Mucosa of descending colon (tissue), 3 donors: Measurements from ENCODE around the gene ARMH3. TPM values are rescaled to one million over a fixed set of nuclear protein-coding genes. Genes with fewer than 3 reads are reported as not detected.
A peak's percentile ranks its signal among the peaks of the same experiment; 100 is the strongest.

Experiments used
- ATAC-seq: fragments of 200-7000 bp; cut with Tn5 transposase; one replicate; pipeline ENCODE4 v1.9.1; 2020; ENCODE audit warnings: mild to moderate bottlenecking, moderate library complexity
- DNase-seq, 3 donors: peaks; one replicate each; pipeline ENCODE4 v3.0.0-alpha.2; 2020
- H3K36me3 ChIP-seq: fragments of 200-600 bp; one replicate; pipeline ENCODE4 v1.8.0; 2021; ENCODE audit warnings: low read depth, mild to moderate bottlenecking
- H3K4me1 ChIP-seq: fragments of 200-600 bp; one replicate; pipeline ENCODE4 v1.8.0; 2021; ENCODE audit warnings: low read depth, mild to moderate bottlenecking
- H3K4me3 ChIP-seq: fragments of 200-600 bp; one replicate; pipeline ENCODE4 v1.8.0; 2021; ENCODE audit warnings: mild to moderate bottlenecking
- H3K9me3 ChIP-seq: fragments of 200-600 bp; one replicate; pipeline ENCODE4 v1.8.0; 2021; ENCODE audit warnings: mild to moderate bottlenecking
- intact Hi-C, 2 donors: fragments of 100-400 bp; cut with DNase I in 1 of 2; cut with micrococcal nuclease in 1 of 2; formaldehyde crosslinking; loops; one replicate each; pipeline versions ENCODE4 v1.11.0 to v1.11.1; 2022; cut with DNase I, micrococcal nuclease
- total RNA-seq, 3 donors: library from RNA; stranded (reverse); fragmentation: NEBNext Ultra II Directional in 2 of 3; extraction: Animal tissue kit (Norgen Biotek cat#: 25700) in 2 of 3; gene quantifications; one replicate each; pipeline versions ENCODE4 v1.2.1 to v1.2.4, GENCODE V29; 2021 to 2023
- TF ChIP-seq, protein P1 (sequence below): fragments of 200-600 bp; IDR thresholded peaks from one replicate; pipeline ENCODE4 v1.8.0; 2022; ENCODE audit warnings: antibody characterized with exemption, mild to moderate bottlenecking
- donor health status: DM: no; HTN: no; CAD: no; lungs with moderate emphysema.
- donor health status: DM: no; HTN: no; CAD: no.
- donor health status: DM: no; HTN: yes; CAD: no.

The ARMH3 gene
- total RNA-seq, 3 donors from 2014 or later = 25.8 to 45.6 (median 28.1) TPM

DNA sequence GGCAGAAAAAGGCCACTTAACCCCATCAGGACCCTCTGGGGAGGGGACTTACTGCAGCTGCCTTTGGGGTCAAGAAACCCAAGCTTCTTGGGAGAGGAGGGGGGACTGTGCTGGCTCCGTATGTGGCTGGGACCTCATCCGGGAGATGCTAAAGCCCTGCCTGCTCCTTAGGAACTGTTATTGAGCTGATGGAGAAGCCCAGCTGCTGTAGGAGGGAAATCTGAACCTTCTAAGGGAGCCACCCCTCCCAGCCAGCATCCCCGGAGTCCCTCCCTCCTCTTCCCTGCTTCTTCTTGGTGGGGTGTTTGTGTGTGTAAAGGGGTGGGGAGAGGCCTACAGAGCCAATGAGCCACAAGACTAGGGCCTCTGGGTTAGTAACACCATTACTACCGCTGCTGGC, 220.6 kb downstream of the ARMH3 start:
- H3K4me1 ChIP-seq = peaks cover 9% of the 10 kb centered on the region
- no peaks in the 10 kb centered on the region for H3K9me3 ChIP-seq
- H3K4me3 ChIP-seq = no peak overlapping the region
- DNase-seq = no peak
- H3K36me3 ChIP-seq = no peaks in the 10 kb centered on the region
- TF ChIP-seq, protein P1, sequence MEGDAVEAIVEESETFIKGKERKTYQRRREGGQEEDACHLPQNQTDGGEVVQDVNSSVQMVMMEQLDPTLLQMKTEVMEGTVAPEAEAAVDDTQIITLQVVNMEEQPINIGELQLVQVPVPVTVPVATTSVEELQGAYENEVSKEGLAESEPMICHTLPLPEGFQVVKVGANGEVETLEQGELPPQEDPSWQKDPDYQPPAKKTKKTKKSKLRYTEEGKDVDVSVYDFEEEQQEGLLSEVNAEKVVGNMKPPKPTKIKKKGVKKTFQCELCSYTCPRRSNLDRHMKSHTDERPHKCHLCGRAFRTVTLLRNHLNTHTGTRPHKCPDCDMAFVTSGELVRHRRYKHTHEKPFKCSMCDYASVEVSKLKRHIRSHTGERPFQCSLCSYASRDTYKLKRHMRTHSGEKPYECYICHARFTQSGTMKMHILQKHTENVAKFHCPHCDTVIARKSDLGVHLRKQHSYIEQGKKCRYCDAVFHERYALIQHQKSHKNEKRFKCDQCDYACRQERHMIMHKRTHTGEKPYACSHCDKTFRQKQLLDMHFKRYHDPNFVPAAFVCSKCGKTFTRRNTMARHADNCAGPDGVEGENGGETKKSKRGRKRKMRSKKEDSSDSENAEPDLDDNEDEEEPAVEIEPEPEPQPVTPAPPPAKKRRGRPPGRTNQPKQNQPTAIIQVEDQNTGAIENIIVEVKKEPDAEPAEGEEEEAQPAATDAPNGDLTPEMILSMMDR = no peak
- intact Hi-C loops = no loop called here
- no peak for ATAC-seq

DNA sequence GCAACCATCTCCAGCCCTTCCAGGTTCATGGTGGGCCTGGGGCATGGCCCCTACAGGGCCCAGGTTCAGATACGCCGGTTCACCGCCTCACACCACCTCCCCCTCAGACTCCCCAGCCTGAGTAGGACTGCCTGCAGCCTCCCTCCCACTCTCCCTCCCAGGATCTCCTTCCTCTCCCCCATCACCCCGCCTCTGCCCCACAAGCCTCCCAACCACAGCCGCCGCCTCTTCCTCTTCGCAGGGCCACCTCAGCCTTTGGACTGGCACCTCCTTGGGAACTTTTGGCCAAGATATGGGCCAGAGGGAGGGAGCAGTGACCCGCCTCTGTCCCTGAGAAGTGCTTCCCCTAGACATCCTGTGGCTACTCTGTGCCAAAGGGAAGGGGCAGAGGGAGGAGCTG, 221.6 kb downstream of the ARMH3 start:
- Histone ChIP-seq H3K4me1 (peaks cover 14% of the 10 kb centered on the region), H3K36me3 (no peaks in the 10 kb centered on the region), H3K9me3 (no peaks in the 10 kb centered on the region), H3K4me3 (no peak overlapping the region)
- ATAC-seq (no peak), DNase-seq (peak in 1 of 3 donors; percentile 70)
- TF ChIP-seq, protein P1 = no peak
- intact Hi-C loops = no loop called here

DNA sequence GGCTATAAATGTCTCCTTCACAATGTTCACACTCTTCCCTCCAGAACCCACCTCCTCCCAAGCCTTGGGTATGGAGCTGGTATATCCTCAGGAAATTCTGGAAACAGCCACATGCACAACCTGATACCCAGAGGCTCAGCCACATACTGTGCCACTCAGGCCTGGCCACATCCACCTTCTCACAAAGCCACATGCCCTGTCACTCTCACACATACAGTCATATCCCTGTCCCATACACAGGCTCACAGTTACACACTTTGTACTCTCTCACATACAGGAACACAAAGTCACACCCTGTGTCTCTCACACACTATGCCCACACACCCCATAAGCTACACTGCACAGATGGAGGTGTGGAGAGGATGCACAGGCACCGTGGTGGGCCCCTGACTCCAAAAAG, 222.5 kb downstream of the ARMH3 start:
- H3K4me3 ChIP-seq = no peak overlapping the region
- DNase-seq (no peak), ATAC-seq (no peak)
- intact Hi-C loops = no loop called here
- no peaks in the 10 kb centered on the region for H3K9me3 ChIP-seq
- no peaks in the 10 kb centered on the region for H3K36me3 ChIP-seq
- peaks cover 14% of the 10 kb centered on the region for H3K4me1 ChIP-seq
- TF ChIP-seq, protein P1 = no peak

DNA sequence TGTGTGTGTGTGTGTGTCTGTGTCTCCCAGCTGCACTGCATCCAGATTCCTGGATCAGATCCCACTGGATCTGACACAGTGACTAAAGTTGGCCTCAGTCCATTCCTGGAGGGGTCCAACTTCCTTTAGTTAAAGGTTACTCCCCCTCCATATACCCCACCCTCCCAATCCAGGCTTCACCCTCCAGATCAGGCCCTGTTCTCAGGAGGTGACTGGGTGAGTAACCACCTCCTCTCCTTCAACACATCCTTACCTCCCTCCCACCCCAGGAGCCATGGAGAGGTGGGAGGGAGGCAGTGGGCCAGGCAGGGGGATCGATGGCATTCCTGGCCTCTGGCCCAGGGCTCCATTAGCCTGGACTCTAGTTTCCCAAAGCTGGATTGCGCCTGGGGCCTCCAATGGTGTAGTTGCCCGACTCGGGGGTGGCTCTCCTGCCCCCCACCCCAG, 223.6 kb downstream of the ARMH3 start:
- Histone ChIP-seq H3K9me3 (no peaks in the 10 kb centered on the region), H3K36me3 (no peaks in the 10 kb centered on the region), H3K4me3 (no peak overlapping the region), H3K4me1 (peaks cover 14% of the 10 kb centered on the region)
- DNase-seq (no peak), ATAC-seq (no peak)
- TF ChIP-seq, protein P1 = no peak
- intact Hi-C loops = no loop called here

DNA sequence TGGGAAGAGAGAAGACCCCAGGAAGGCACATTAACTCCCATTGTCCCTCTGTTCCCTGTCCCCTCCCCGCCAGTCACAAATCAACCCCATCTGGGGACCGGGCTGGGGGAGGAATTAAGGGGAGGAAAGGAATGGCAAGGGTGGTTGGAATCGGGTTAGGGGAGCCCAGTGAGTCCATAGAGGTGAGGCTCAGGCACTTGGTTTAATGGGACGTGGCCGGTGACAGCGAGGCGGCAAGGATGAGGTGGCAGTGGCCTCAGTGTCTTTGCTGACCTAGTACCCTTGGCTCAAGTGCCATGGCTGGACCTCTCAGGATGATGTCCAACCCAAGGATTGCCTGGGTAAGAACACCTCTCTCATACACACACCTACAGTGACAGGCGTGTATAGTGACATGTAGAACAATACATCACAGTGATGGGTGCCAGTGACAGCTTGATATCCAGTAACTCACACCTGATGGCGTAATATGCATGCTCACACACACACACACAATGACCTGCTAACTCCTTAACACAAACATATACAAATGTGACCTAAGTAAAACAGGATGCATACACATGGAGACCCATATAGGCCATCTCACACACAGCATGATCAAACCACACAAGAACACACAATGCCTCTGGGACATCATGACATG, 224.7 kb downstream of the ARMH3 start:
- intact Hi-C loops = no loop called here
- ATAC-seq = no peak

More for the DNA sequence above, 224.7 kb downstream of the ARMH3 start:
- TF ChIP-seq, protein P1 = no peak
- H3K36me3 ChIP-seq = no peaks in the 10 kb centered on the region
- H3K4me3 ChIP-seq = no peak overlapping the region
- peaks cover 14% of the 10 kb centered on the region for H3K4me1 ChIP-seq
- no peaks in the 10 kb centered on the region for H3K9me3 ChIP-seq
- no peak for DNase-seq
